T-helper 2 cell treated with Interferon-gamma antibody and Interleukin-4, amounts not matched to agents 5 μg/mL and 100 μg/mL, for 36 hours (primary cell): ENCODE results near the gene OR2H2.

Experiments used
- DNase-seq: peaks from one replicate; pipeline ENCODE4 v3.0.0; 2021; ENCODE audit warnings: low spot score
- H3K27ac Mint-ChIP-seq: one replicate; pipeline ENCODE4 v1.8.0; 2021; ENCODE audit warnings: mild to moderate bottlenecking, mixed read lengths
- H3K27me3 Mint-ChIP-seq: one replicate; pipeline ENCODE4 v1.8.0; 2021; ENCODE audit warnings: low read depth, mixed read lengths
- H3K36me3 Mint-ChIP-seq: one replicate; pipeline ENCODE4 v1.8.0; 2021; ENCODE audit warnings: low read depth, mixed read lengths
- H3K4me1 Mint-ChIP-seq: one replicate; pipeline ENCODE4 v1.8.0; 2021; ENCODE audit warnings: low read depth, mixed read lengths
- H3K4me3 Mint-ChIP-seq: one replicate; pipeline ENCODE4 v1.8.0; 2022; ENCODE audit warnings: mild to moderate bottlenecking, moderate library complexity, mixed read lengths
- H3K9me3 Mint-ChIP-seq: one replicate; pipeline ENCODE4 v1.8.0; 2021; ENCODE audit warnings: mixed read lengths

The OR2H2 gene

DNA sequence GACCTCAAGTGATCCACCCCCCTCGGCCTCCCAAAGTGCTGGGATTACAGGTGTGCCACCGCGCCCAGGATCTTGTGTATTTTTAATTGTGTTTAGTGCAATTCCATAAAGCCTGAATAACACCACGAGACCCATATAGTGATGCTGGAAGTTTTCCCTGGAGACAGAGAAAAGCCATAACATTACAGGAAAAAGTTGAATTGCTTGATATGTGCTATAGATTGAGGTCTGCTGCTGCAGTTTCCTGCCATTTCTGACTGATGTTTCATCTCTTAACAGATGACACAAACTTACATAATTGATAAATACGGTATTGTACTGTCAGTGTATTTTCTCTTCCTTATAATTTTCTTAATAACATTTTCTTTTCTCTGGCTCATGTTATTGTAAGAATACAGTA lies 18.1 kb upstream of the OR2H2 start:
- DNase-seq: no peak
- H3K36me3 Mint-ChIP-seq: no peaks in the 10 kb centered on the region
- H3K27ac Mint-ChIP-seq: no peak overlapping the region
- peaks cover 26% of the 10 kb centered on the region for H3K27me3 Mint-ChIP-seq
- peaks cover 1% of the 10 kb centered on the region for H3K4me1 Mint-ChIP-seq
- H3K4me3 Mint-ChIP-seq: no peak overlapping the region
- H3K9me3 Mint-ChIP-seq: no peaks in the 10 kb centered on the region

DNA sequence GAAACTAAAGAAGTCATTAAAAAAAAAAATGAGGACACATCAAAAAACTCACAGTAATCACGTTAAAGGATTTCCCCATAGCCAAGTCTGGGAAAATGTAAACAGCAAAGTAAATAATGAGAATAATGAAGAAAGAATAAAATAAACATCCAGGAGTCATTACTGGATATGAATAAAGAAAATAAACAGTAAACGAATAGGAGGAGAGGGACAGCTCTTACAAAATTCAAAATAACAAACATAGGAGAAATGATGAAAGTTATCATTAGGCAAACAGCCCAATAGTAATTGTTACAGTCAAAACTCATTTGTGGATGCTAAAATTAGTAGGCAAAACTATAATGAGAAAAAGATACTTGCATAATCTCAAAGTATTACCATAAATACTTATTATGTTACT lies 17.4 kb upstream of the OR2H2 start:
- Mint-ChIP-seq H3K4me3 (no peak overlapping the region), H3K9me3 (no peaks in the 10 kb centered on the region), H3K36me3 (no peaks in the 10 kb centered on the region), H3K27me3 (peaks cover 28% of the 10 kb centered on the region), H3K27ac (no peak overlapping the region), H3K4me1 (peaks cover 1% of the 10 kb centered on the region)
- no peak for DNase-seq

DNA sequence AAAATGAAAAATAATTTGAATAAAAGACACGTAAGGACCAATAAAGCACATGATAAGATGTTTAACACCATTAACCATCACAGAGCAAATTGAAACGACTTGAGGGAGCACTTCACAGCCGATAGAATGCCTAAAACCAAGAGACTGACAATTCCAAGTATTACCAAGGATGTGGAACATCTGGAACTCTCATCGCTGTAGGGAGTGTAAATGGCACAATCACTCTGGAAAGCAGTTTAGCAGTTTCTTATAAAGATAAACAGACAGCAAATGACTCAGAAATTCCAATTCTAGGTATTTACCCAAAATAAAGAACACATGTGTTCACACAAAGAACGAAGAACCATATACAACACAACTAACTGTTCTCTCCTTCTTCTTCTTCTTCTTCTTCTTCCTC lies 16.9 kb upstream of the OR2H2 start:
- DNase-seq: no peak
- Mint-ChIP-seq H3K4me1 (peaks cover 1% of the 10 kb centered on the region), H3K27me3 (peaks cover 23% of the 10 kb centered on the region), H3K27ac (no peak overlapping the region), H3K4me3 (no peak overlapping the region), H3K9me3 (no peaks in the 10 kb centered on the region), H3K36me3 (no peaks in the 10 kb centered on the region)

DNA sequence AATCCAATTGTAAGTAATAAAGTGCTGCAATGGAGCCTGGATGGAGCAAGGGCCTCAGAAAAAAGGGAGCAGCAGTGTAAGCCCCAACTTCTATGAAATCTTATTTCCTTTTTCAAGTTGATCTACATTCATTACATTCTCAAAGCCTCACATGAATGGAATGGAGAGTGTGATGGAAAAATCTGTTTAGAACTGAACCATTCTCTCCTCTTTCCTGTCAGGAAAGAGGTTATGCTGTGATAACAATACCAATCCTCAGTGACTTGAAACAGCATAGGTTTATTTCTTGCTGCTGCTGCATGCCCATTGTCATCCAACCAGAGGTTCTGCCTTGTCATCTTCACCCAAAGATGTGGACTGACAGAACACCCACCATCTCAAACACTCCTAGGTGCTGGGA lies 8.9 kb upstream of the OR2H2 start:
- Mint-ChIP-seq H3K4me3 (no peak overlapping the region), H3K27me3 (peaks cover 23% of the 10 kb centered on the region), H3K9me3 (no peaks in the 10 kb centered on the region), H3K4me1 (no peaks in the 10 kb centered on the region), H3K36me3 (no peaks in the 10 kb centered on the region), H3K27ac (no peak overlapping the region)
- DNase-seq: no peak

DNA sequence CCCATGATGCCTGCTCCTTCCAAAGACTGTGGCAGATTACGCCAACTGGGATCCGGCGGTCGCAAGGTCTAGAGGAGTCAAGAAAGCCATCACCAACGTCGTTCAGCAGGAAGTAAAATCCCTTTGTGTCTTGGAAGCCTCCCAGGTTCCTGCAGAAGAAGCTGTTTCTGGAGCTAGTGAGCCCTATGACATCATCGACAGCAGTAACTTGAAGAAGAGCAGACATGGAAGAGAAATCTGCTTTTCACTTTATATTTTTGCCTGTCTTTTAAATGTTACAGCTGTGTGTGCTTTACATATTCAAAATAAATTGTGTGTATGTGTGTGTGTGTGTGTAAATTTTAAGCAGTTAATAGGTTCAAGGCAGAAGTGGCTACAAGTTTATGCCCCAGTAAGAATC lies 7.4 kb upstream of the OR2H2 start:
- no peak overlapping the region for H3K4me3 Mint-ChIP-seq
- no peaks in the 10 kb centered on the region for H3K9me3 Mint-ChIP-seq
- H3K27me3 Mint-ChIP-seq: peaks cover 14% of the 10 kb centered on the region
- no peaks in the 10 kb centered on the region for H3K4me1 Mint-ChIP-seq
- no peaks in the 10 kb centered on the region for H3K36me3 Mint-ChIP-seq
- no peak for DNase-seq
- no peak overlapping the region for H3K27ac Mint-ChIP-seq

DNA sequence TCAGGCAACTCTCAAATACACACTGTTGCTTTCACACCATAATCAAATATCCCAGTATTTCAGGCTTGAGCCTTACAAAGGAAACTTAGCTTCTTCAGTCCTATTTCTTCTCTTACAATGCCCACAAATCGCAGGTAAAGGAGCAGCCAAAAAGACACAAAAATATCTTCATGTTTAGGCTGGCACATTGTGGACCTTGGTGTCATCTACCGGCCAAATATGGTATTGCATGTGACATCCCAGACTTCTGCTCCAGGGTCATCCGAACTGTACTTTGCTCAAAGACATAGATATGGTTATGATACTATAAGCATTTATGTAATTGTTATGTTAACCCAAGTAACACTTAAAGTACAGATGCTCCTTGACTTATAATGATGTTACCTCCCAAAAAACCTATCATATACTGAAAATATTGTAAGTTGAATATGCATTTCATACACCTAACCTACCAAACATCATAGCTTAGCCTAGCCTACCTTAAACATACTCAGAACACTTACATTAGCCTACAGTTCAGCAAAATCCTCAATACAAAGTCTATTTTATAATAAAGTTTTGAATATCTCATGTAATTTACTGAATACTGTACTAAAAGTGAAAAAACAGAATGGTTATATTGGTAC lies 4.6 kb downstream of the OR2H2 start:
- Mint-ChIP-seq H3K36me3 (no peaks in the 10 kb centered on the region), H3K27ac (no peak overlapping the region), H3K9me3 (no peaks in the 10 kb centered on the region), H3K4me3 (no peak overlapping the region), H3K4me1 (no peaks in the 10 kb centered on the region), H3K27me3 (peaks cover 21% of the 10 kb centered on the region)
- DNase-seq: peak; percentile 22

DNA sequence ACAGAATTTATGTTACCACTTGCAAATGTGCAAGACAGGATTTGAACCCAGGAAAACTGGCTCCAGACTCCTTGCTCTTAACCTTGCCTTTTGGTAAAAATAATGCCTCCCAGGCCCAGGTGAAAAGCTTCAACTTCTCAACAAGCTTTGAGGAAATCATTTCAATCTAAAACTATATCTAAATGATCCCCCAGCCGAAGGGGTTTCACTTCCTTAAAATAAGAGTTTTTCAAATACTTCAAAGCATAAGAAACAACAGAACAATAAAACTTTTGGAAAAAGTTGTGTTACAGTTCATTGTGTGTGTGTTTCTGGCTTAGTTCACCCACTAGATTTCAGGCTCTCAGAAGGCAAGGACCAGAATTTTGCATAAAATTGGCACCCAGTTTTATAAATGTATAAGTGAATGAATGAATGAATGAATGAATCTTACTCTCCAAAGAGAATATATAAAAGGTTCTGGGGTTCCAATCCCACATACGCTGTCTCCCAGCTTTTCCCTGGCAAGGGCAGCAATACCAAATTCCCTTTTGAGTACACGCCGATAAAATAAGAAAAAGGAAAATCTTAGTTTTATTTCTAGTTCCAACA lies 5.4 kb downstream of the OR2H2 start:
- no peaks in the 10 kb centered on the region for H3K4me1 Mint-ChIP-seq

DNA sequence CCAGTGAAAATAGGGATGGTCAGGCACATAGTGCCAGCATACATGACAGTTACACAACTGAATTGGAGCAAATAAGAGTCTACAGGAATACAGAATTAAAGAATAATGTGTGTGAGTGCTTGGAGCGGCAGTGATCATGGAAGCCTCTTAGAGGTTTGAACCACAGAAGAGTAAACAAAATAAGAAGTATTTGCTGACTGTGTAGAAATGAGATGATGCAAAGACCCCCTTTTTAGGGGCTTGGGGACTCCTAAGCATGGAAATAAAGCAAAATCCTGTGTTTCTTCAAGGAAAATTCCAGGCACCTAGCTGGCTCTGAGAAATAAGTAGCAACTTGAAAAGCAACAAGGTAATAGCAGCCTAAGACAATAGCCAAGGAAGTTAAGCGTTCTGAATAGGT lies 6.8 kb downstream of the OR2H2 start:
- no peaks in the 10 kb centered on the region for H3K36me3 Mint-ChIP-seq
- H3K9me3 Mint-ChIP-seq: no peaks in the 10 kb centered on the region
- no peak for DNase-seq
- H3K27me3 Mint-ChIP-seq: peaks cover 19% of the 10 kb centered on the region
- no peak overlapping the region for H3K4me3 Mint-ChIP-seq
- H3K27ac Mint-ChIP-seq: no peak overlapping the region
- H3K4me1 Mint-ChIP-seq: no peaks in the 10 kb centered on the region

More for the DNA sequence above, 5.4 kb downstream of the OR2H2 start:
- Mint-ChIP-seq H3K4me3 (no peak overlapping the region), H3K27me3 (peaks cover 24% of the 10 kb centered on the region), H3K9me3 (no peaks in the 10 kb centered on the region), H3K36me3 (no peaks in the 10 kb centered on the region), H3K27ac (no peak overlapping the region)
- DNase-seq: no peak

DNA sequence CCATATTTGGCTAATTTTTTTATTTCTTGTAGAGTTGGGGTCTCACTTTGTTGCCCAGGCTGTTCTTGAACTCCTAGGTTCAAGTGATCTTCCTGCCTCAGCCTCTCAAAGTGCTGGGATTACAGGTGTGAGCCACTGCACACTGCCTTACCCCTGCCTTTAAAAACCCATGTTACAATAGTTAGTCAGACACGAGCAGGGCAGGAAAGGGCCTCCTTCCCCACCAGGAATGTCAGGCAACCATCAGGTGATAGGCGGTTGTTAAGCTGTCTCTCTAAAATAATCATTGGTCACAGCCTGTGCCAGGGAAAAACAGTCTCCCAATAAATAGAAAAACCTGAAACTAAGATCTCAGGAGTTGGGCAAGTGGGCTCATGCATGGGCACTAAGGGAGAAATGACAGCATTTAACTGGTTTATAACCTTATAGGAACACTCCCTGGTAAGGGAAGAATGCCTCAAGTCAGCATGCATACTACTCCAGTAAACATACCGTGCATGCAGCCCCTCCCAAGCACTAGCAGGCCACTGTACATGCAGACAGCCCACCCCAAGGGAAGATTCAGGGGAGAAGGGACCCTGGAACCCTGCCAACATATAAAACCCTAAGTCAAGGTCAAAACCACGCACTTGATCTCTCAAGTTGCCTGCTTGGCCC lies 8.4 kb downstream of the OR2H2 start:
- Mint-ChIP-seq H3K27me3 (peaks cover 15% of the 10 kb centered on the region), H3K27ac (no peak overlapping the region), H3K9me3 (no peaks in the 10 kb centered on the region), H3K4me1 (no peaks in the 10 kb centered on the region), H3K36me3 (no peaks in the 10 kb centered on the region), H3K4me3 (no peak overlapping the region)
- no peak for DNase-seq

DNA sequence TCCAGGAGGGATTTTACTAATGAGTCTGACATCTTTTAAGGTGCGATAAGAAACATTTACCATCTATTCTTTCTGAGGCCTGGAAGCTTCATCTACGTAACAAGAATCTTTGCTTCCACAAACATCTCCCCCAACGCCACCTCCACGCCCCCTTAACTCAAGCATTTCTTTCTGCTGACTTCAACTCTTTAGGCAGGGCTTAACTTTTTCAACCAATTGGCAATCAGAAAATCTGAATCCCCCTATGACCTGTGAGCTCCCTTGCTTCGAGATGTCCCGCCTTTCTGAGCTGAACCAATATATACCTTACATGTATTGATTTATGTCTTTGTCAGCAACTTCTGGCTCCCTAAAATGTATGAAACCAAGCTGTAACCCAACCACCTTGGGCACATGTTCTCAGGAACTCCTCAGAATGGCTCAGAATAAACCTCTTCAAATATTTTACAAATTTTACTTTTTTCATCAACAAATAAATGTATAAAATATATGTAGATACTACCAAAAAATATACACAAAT lies 11.5 kb downstream of the OR2H2 start:
- Mint-ChIP-seq H3K9me3 (no peaks in the 10 kb centered on the region), H3K4me1 (no peaks in the 10 kb centered on the region), H3K27me3 (peaks cover 9% of the 10 kb centered on the region), H3K4me3 (no peak overlapping the region), H3K36me3 (no peaks in the 10 kb centered on the region), H3K27ac (no peak overlapping the region)
- DNase-seq: no peak

DNA sequence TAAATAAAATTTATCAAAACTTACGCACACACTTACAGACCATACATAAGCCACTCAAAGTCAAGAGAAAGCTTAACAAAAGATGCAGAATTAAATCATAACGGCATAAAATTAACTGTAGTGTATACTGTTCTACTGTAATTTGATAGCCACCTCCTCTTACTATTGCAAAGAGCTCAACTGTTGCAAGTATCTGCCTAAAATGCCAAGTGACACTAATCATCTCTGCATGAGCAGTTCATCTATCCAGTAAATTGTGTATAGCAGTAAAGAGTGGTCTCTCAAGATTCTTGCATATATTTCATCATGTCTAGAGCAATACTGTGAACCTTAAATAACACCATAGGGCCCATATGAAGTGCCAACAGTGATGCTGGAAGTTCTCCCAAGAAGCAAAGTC lies 12.3 kb downstream of the OR2H2 start:
- Mint-ChIP-seq H3K36me3 (no peaks in the 10 kb centered on the region), H3K4me3 (no peak overlapping the region), H3K27me3 (peaks cover 9% of the 10 kb centered on the region), H3K27ac (no peak overlapping the region), H3K9me3 (no peaks in the 10 kb centered on the region), H3K4me1 (no peaks in the 10 kb centered on the region)
- DNase-seq: no peak

DNA sequence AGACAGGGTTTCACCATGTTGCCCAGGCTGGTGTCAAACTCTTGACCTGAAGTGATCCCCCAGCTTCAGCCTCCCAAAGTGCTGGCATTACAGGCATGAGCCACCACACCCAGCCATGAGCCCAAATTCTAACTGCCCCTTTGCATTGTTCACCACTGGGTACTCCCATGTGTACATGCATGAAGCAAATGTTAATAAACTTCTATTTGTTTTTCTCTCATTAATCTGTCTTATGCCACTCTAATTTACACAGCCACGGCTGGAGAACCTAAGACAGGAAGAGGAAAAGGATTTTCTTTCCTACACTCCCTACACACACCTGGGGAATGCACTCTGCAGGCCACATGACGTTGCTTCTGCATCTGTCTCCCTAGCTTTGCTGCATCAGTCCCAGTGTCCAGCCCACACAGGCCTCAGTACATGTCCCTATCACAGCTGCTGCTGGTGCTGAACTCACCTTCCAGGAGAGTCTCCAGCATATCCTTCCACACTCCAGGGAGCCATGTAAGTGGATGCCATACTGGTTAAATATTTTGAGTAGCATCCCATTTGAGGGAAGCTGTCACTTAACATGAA lies 13.3 kb downstream of the OR2H2 start:
- Mint-ChIP-seq H3K36me3 (no peaks in the 10 kb centered on the region), H3K4me3 (no peak overlapping the region), H3K9me3 (no peaks in the 10 kb centered on the region), H3K4me1 (no peaks in the 10 kb centered on the region), H3K27ac (no peak overlapping the region), H3K27me3 (peaks cover 9% of the 10 kb centered on the region)
- no peak for DNase-seq

DNA sequence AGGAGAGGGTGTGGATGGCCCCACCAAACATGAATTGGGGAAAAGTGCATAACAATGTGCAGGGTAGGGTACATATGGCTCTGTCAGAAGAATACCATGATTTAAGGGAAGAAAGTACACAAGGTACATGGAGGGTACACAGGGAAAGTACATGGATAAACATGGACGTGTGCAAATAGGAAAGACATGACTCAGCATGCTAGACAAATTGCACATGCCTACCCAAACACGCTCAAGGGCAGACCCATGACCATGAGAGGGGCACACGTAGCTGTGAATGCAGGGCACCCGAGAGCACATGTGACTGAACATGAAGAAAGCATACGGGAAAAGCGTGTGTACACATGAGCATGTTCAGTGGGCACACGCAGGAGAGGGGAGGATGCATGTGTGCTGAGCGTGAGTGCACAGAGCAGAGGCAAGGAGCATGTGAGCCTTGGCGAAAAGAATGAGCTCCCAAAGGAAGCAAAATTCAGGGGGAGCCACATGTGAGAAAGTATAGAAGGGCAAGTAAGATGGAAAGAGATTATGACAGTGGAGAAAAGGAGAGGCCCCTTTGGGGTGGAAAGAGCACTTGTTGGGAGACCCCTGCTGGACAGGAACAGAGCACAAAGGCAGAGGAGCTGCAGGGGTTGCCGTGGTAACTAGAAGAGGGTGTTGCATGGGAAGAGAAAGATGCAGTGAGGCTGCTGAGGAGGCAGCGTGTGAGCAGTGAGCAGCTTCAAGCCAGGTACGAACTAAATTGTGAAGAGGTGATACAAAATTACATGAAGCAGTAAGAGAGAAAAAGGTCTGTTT lies 17.8 kb downstream of the OR2H2 start:
- Mint-ChIP-seq H3K27ac (no peak overlapping the region), H3K4me3 (no peak overlapping the region), H3K27me3 (no peaks in the 10 kb centered on the region), H3K9me3 (no peaks in the 10 kb centered on the region), H3K36me3 (no peaks in the 10 kb centered on the region), H3K4me1 (no peaks in the 10 kb centered on the region)
- DNase-seq: no peak

DNA sequence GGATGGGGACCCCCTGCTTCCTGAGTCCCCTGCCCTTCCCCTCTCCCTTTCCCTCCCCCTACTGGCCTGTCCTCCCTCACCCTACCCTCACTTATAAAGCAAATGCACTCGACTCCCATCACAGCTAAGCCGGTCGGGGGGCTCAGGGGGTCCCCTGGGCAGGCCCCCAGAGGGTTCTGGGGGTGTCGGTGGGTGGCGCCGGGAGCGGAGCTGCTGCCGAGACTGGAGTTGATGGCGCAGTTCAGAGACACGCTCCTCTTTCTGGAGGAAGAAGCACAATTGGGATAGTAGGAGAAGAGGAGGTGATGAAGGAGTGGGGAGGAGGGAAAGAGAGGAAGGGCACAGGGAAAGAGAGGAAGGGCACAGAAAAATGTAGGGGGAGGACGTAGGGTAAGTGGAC lies 18.5 kb downstream of the OR2H2 start:
- Mint-ChIP-seq H3K27me3 (no peaks in the 10 kb centered on the region), H3K9me3 (no peaks in the 10 kb centered on the region), H3K36me3 (no peaks in the 10 kb centered on the region), H3K27ac (no peak overlapping the region), H3K4me1 (no peaks in the 10 kb centered on the region), H3K4me3 (no peak overlapping the region)
- DNase-seq: no peak
